GM12873 (cell line): ENCODE results near the gene CDH26.

Experiments used
- TF ChIP-seq, protein P1 (sequence below): IDR thresholded peaks from 2 replicates; pipeline ENCODE4 v1.5.1; 2012; ENCODE audit warnings: low read depth, mild to moderate bottlenecking, moderate library complexity, low read length, control low read depth; ENCODE audit not compliant: insufficient read depth; ENCODE audit errors: missing control alignments

The CDH26 gene

DNA sequence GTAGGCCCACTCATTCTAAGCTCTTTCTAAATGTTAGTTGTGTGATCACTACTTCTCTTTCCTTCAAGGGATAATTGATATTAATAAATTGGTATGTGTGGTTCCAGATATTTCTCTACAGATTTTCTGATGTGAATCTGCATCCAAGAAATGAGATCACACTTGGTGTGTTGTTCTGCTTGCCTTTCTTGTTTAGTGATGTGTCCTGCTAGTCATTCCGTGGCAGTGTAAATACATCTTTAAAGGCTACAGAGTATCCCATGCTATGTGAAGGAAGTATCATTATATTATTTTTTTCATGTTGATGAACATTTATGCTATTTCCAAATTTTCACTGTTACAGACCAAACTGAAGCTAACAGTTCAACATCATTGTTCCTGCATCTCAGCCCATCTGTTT, 13.2 kb downstream of the CDH26 start:
- TF ChIP-seq, protein P1, sequence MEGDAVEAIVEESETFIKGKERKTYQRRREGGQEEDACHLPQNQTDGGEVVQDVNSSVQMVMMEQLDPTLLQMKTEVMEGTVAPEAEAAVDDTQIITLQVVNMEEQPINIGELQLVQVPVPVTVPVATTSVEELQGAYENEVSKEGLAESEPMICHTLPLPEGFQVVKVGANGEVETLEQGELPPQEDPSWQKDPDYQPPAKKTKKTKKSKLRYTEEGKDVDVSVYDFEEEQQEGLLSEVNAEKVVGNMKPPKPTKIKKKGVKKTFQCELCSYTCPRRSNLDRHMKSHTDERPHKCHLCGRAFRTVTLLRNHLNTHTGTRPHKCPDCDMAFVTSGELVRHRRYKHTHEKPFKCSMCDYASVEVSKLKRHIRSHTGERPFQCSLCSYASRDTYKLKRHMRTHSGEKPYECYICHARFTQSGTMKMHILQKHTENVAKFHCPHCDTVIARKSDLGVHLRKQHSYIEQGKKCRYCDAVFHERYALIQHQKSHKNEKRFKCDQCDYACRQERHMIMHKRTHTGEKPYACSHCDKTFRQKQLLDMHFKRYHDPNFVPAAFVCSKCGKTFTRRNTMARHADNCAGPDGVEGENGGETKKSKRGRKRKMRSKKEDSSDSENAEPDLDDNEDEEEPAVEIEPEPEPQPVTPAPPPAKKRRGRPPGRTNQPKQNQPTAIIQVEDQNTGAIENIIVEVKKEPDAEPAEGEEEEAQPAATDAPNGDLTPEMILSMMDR: no peak

DNA sequence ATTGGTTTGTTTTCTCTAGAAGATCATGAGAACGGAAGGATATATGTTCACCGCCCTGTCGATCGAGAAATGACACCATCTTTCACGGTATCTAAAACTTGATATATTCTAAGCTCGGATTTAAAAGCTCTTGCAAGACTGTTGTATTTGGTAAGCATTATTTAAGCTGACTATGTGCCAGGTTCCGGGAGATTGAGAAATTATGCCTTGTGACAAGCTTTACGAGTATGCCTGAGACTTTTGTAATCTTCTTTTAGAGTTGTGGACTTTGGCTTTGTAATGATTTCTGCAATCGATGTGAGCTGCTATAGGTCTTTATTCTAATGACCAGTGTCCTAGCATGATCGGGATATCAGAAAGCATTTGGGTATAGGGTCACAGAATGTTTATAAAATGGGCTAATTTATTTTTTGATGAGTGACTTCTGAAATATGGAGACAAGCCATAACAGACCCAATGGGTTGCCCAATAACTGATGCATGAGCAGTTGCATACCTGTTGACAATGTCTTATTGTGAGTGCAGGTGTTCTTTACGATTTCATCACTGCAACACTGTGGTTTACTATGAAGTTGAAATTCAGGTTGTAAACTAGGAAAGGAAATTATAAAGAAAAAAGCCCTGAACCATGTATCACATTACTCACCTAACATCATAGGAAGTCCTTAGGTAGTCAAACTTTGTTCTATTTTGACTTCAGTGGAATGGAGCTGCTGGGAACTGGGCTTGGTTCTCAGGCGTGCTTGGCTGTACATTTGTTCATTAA, 14.0 kb downstream of the CDH26 start:
- TF ChIP-seq, protein P1: no peak

DNA sequence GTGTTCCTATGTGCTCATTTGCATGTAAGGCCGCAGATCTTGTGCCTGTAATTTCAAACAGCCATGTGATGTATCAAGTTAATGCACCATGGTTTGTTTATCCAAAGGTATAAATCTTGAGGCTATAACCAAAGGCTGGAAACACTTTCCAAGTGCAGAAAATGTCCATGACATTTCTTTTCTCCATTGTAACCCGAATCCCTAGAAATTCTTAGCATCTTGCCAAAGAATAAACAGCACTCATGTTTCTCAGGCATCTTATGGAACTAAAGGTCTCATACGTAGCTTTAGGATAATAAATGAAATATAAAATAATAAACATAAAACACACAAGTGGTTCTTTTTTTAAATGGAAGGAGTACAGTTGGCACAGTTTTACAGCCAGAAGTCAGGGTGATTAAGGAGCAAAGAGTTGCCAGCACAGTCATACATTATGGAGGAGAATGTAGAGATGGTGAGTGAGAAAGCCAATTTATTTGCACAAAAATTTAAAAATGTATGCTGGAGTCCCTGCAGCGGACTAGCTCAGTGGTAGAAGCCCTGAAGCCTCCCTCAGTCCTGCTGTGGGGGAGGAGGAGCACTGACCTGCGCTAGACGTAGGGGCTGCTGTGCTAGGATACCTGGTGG, 18.0 kb downstream of the CDH26 start:
- TF ChIP-seq, protein P1: no peak

DNA sequence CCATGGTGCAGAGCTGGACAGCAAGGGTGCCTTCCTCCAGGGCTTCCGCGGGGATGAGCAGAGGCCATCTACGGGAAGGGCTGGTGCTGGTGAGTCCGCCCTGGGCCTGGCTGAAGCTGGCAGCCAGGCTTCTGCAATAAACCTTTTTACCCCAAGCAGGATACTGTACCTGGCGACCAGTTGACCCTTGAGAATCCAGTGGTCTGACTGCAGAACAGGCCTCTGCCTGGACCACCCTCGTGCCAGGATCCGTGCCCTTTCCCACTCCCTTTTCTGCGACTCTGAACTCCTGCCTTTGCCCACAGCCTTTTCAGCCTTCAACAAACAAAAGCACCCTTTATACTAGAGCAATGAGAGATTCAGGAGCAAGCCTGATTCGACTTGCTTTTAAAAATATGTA, 18.9 kb downstream of the CDH26 start:
- TF ChIP-seq, protein P1: no peak

DNA sequence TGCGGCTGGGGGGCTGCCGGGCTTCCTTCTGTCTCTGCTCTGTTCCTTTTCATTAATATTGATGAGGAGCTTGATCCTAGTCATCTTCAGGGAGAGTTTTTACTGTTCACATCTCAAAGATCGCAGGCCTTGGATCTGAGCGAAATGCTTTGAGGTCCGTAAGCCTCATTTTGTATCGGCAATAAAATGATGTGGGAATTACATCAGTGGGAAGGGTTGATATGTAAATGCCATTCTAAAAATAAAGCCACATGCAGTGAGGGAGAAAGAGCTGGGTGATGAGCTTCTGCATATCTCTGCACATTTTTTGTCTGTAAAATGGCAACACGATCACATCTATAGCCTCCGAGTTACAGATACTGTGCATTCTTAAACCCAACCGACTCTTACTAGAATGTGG, 24.9 kb downstream of the CDH26 start:
- TF ChIP-seq, protein P1: no peak

DNA sequence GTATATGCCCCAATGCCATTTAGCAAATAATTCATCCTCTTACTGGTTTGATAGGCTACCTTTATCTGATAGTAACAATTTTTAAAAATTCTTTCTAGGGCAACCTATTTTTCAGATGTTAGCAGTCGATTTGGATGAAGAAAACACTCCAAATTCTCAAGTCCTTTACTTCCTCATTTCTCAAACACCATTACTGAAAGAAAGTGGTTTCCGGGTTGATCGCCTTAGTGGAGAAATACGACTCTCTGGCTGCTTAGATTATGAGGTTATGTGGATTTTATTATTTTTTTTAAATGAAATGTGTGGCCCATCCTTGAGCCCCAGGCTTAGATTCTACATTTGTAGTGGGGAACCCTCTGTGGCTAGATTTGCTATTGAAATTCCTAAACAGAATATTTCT, 26.3 kb downstream of the CDH26 start:
- TF ChIP-seq, protein P1: no peak

DNA sequence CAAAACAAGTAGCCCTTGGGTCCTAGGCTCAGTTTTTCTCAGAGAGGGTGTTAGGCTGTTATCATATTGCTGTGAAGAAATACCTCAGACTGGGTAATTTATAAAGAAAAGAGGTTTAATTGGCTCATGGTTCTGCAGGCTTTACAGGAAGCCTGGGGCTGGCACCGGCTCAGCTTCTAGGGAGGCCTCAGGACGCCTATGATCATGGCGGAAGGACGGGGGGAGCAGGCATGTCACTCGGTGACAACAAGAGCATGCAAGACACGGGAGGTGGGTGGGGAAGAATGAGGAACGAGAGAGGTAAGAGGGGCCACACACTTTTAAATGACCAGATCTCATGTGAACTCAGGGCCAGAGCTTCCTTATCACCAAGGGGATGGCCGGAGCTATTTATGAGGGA, 26.9 kb downstream of the CDH26 start:
- TF ChIP-seq, protein P1: no peak
